SK-N-SH (cell line): ENCODE results near the gene CDC45. TPM values are rescaled to one million over a fixed set of nuclear protein-coding genes. Genes with fewer than 3 reads are reported as not detected.

Experiments
- CTCF ChIA-PET: fragments of 300-600, 350-600 bp; formaldehyde crosslinking; extraction: SDS; loops from one replicate; lab custom pipeline; 2021; lab: Yijun Ruan, JAX
- POLR2A ChIA-PET: fragments of 350-600 bp; sonication (Branson Sonifier 250); formaldehyde crosslinking; extraction: SDS; loops from one replicate; lab custom pipeline; 2020; ENCODE audit warnings: antibody characterized with exemption, inconsistent platforms; lab: Yijun Ruan, JAX
- DNase-seq: peaks from one replicate; pipeline ENCODE4 v3.0.0; 2012
- H2AFZ ChIP-seq: fragments of 200-600 bp; sonication (generic); 2 replicates; pipeline ENCODE4 v1.8.1; 2016; ENCODE audit warnings: antibody characterized with exemption, mild to moderate bottlenecking, low read depth
- H3F3A ChIP-seq: fragments of 200-600 bp; sonication (generic); replicated peaks from 2 replicates; pipeline ENCODE3; 2016; ENCODE audit warnings: antibody characterized with exemption, mild to moderate bottlenecking; ENCODE audit not compliant: insufficient read depth
- H3K27ac ChIP-seq, 2 experiments: fragments of 200-500 bp in 1 of 2; fragments of 200-600 bp in 1 of 2; sonication (Bioruptor generic) in 1 of 2; sonication (generic), shearing (Covaris generic) in 1 of 2; 2 replicates each; pipeline versions ENCODE4 v1.5.1 to v1.6.1; 2014 to 2016; ENCODE audit warnings: low read depth in 2 of 2, inconsistent platforms in 1 of 2, low read length in 1 of 2, mild to moderate bottlenecking in 1 of 2, mixed read lengths in 1 of 2
- H3K27me3 ChIP-seq: fragments of 200-600 bp; sonication (generic), shearing (Covaris generic); 2 replicates; pipeline ENCODE4 v1.6.1; 2016; ENCODE audit warnings: mixed run types; ENCODE audit not compliant: insufficient read depth
- H3K36me3 ChIP-seq, 2 experiments: fragments of 200-500 bp in 1 of 2; fragments of 200-600 bp in 1 of 2; sonication (Bioruptor generic) in 1 of 2; sonication (generic) in 1 of 2; replicated peaks in 1 of 2; 2 replicates each; pipeline versions ENCODE3 to v1.5.1; 2014 to 2016; ENCODE audit warnings: low read length in 1 of 2, mild to moderate bottlenecking in 1 of 2; ENCODE audit not compliant: insufficient read depth in 2 of 2, control insufficient read depth in 1 of 2
- H3K4me1 ChIP-seq, 2 experiments: fragments of 200-500 bp in 1 of 2; fragments of 200-600 bp in 1 of 2; sonication (Bioruptor generic) in 1 of 2; sonication (generic), shearing (Covaris generic) in 1 of 2; 2 replicates each; pipeline versions ENCODE4 v1.5.1 to v1.6.1; 2014 to 2016; ENCODE audit warnings: low read depth in 1 of 2, low read length in 1 of 2, mixed run types in 1 of 2; ENCODE audit not compliant: insufficient read depth in 2 of 2, control insufficient read depth in 1 of 2
- H3K4me2 ChIP-seq: fragments of 200-600 bp; sonication (generic), shearing (Covaris generic); 2 replicates; pipeline ENCODE4 v1.6.1; 2017; ENCODE audit warnings: mixed run types
- H3K4me3 ChIP-seq, 2 experiments: fragments of 200-500 bp in 1 of 2; fragments of 200-600 bp in 1 of 2; sonication (Bioruptor generic) in 1 of 2; sonication (generic), shearing (Covaris generic) in 1 of 2; 2 replicates each; pipeline versions ENCODE4 v1.5.1 to v1.8.1; 2014 to 2016; ENCODE audit warnings: low read depth in 2 of 2, inconsistent platforms in 1 of 2, low read length in 1 of 2, mild to moderate bottlenecking in 1 of 2, mixed read lengths in 1 of 2, moderate library complexity in 1 of 2
- H3K79me2 ChIP-seq: fragments of 200-600 bp; sonication (generic); 2 replicates; pipeline ENCODE4 v1.8.1; 2017; ENCODE audit warnings: mild to moderate bottlenecking; ENCODE audit not compliant: insufficient read depth
- H3K9ac ChIP-seq: fragments of 200-600 bp; sonication (generic); 2 replicates; pipeline ENCODE4 v1.6.1; 2017; ENCODE audit warnings: mixed run types
- H3K9me2 ChIP-seq: fragments of 200-600 bp; sonication (generic); 2 replicates; pipeline ENCODE4 v1.6.1; 2017; ENCODE audit warnings: mixed run types
- H3K9me3 ChIP-seq: fragments of 200-600 bp; sonication (generic); 2 replicates; pipeline ENCODE4 v1.6.1; 2017; ENCODE audit warnings: mixed run types, mild to moderate bottlenecking, moderate library complexity
- H4K20me1 ChIP-seq: fragments of 200-600 bp; sonication (generic); 2 replicates; pipeline ENCODE4 v1.6.1; 2017; ENCODE audit warnings: mild to moderate bottlenecking, mixed run types; ENCODE audit not compliant: insufficient read depth
- FOXJ3 ChIP-seq: sonication (generic); formaldehyde crosslinking; IDR thresholded peaks from 2 replicates; pipeline ENCODE4 v1.5.1; 2020; ENCODE audit warnings: mild to moderate bottlenecking, missing genetic modification reagents
- JUND ChIP-seq: IDR thresholded peaks from 2 replicates; pipeline ENCODE4 v1.4.0; 2012
- MXI1 ChIP-seq: IDR thresholded peaks from 2 replicates; pipeline ENCODE4 v1.6.1; 2012; ENCODE audit warnings: mild to moderate bottlenecking, low read depth, low read length, improper control_type of control experiment
- RCOR1 ChIP-seq: fragments of 150-350 bp; IDR thresholded peaks from 2 replicates; pipeline ENCODE4 v1.6.1; 2017; ENCODE audit warnings: antibody characterized with exemption, low read length
- TAF1 ChIP-seq: IDR thresholded peaks from 2 replicates; pipeline ENCODE4 v1.6.1; 2012; ENCODE audit warnings: low read depth, mild to moderate bottlenecking, low read length, moderate library complexity, borderline replicate concordance
- TEAD4 ChIP-seq: IDR thresholded peaks from 2 replicates; pipeline ENCODE4 v1.4.0; 2012; ENCODE audit warnings: mild to moderate bottlenecking, borderline replicate concordance; ENCODE audit not compliant: insufficient read depth
- YY1 ChIP-seq: IDR thresholded peaks from 2 replicates; pipeline ENCODE4 v1.4.0; 2012; ENCODE audit warnings: low read depth, mild to moderate bottlenecking
- WGBS: methylation state at CpG from one replicate; pipeline ENCODE4 v1.1.6; 2017; ENCODE audit warnings: low lambda C conversion rate; 5-methylcytosine and 5-hydroxymethylcytosine counted together
- polyA plus RNA-seq, 3 experiments: library from polyadenylated mRNA; depleted of rRNA; stranded (reverse); fragments of >200 nt; gene quantifications; 2 replicates each; pipeline ENCODE4 v1.2.3, GENCODE V29; 2012
- TF ChIP-seq, protein P1 (sequence below): IDR thresholded peaks from 2 replicates; pipeline ENCODE4 v1.4.0; 2012; ENCODE audit warnings: low read depth
- TF ChIP-seq, protein P2 (sequence below): fragments of 150-350 bp; IDR thresholded peaks from 2 replicates; pipeline ENCODE4 v1.6.1; 2016; ENCODE audit warnings: mild to moderate bottlenecking, low read depth, low read length
- TF ChIP-seq, protein P3 (sequence below): IDR thresholded peaks from 2 replicates; pipeline ENCODE4 v1.6.1; 2012; ENCODE audit warnings: mild to moderate bottlenecking, low read depth, low read length, moderate library complexity
- TF ChIP-seq, protein P4 (sequence below): IDR thresholded peaks from 2 replicates; pipeline ENCODE4 v1.4.0; 2012; ENCODE audit warnings: low read depth, borderline replicate concordance

The CDC45 gene
- polyA plus RNA-seq, 1 of the 3 experiments (the other 2 are of a cell fraction) = 23.6 TPM

DNA sequence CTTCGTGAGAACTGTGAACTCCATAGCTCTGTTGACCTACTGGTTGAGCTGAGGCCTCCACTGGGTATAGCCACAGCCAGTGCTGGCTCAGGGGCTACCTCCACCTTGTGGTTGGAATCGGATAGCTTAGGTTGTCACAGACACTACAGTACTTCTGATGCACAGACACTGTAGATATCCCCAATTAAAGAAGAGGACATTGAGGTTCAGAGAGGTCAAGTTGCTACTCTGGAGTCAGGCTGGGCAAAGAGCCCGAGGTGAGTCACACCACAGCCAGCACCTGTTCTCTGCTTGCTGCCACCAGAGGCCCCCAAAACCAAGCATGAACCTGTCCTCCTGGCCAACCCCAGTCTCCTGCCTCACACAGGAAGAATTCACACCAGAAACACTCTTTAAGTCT lies 6.1 kb upstream of the CDC45 start:
- peaks cover 41 to 62% of the 10 kb centered on the region in 2 experiments for H3K36me3 ChIP-seq

DNA sequence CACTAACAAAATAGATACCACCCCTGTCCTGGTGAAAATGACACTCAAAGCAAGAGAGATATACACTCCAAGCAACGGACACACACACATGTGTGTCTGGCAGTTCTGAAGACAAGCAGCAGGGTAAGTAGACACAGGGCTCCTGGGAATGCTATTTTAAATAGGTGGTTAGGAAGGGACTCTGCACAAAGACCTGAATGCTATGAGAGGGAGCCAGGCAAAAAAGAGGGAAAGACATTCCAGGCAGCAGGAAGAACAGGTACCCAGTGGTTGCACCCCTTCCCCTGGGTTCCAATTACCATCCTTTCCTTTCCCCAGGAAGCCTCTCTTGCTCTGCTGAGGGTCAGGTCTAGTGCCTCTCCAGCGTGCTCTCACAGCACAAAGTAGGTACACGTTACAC lies 3.7 kb upstream of the CDC45 start:
- Histone ChIP-seq H3K4me1 (peaks cover 5 to 16% of the 10 kb centered on the region in 2 experiments; a peak in 3 of 4 replicates), H3K27me3 (no peaks in the 10 kb centered on the region), H3K79me2 (peaks cover 87% of the 10 kb centered on the region), H3K36me3 (peaks cover 27 to 42% of the 10 kb centered on the region in 2 experiments), H3F3A (no peaks in the 10 kb centered on the region), H3K27ac (no peak overlapping the region), H3K9me3 (no peaks in the 10 kb centered on the region), H3K9me2 (no peaks in the 10 kb centered on the region), H3K4me3 (no peak overlapping the region), H3K4me2 (no peak overlapping the region), H2AFZ (no peak overlapping the region), H4K20me1 (peaks cover 53% of the 10 kb centered on the region), H3K9ac (no peak overlapping the region)
- CTCF ChIA-PET = no interaction called here
- DNase-seq = no peak
- TF ChIP-seq, protein P1, sequence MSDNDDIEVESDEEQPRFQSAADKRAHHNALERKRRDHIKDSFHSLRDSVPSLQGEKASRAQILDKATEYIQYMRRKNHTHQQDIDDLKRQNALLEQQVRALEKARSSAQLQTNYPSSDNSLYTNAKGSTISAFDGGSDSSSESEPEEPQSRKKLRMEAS = no peak
- TF ChIP-seq, protein P2, sequence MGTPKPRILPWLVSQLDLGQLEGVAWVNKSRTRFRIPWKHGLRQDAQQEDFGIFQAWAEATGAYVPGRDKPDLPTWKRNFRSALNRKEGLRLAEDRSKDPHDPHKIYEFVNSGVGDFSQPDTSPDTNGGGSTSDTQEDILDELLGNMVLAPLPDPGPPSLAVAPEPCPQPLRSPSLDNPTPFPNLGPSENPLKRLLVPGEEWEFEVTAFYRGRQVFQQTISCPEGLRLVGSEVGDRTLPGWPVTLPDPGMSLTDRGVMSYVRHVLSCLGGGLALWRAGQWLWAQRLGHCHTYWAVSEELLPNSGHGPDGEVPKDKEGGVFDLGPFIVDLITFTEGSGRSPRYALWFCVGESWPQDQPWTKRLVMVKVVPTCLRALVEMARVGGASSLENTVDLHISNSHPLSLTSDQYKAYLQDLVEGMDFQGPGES = no peak
- TF ChIP-seq, protein P3, sequence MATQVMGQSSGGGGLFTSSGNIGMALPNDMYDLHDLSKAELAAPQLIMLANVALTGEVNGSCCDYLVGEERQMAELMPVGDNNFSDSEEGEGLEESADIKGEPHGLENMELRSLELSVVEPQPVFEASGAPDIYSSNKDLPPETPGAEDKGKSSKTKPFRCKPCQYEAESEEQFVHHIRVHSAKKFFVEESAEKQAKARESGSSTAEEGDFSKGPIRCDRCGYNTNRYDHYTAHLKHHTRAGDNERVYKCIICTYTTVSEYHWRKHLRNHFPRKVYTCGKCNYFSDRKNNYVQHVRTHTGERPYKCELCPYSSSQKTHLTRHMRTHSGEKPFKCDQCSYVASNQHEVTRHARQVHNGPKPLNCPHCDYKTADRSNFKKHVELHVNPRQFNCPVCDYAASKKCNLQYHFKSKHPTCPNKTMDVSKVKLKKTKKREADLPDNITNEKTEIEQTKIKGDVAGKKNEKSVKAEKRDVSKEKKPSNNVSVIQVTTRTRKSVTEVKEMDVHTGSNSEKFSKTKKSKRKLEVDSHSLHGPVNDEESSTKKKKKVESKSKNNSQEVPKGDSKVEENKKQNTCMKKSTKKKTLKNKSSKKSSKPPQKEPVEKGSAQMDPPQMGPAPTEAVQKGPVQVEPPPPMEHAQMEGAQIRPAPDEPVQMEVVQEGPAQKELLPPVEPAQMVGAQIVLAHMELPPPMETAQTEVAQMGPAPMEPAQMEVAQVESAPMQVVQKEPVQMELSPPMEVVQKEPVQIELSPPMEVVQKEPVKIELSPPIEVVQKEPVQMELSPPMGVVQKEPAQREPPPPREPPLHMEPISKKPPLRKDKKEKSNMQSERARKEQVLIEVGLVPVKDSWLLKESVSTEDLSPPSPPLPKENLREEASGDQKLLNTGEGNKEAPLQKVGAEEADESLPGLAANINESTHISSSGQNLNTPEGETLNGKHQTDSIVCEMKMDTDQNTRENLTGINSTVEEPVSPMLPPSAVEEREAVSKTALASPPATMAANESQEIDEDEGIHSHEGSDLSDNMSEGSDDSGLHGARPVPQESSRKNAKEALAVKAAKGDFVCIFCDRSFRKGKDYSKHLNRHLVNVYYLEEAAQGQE = no peak
- TF ChIP-seq JUND (no peak), FOXJ3 (CRISPR knock-in tag) (no peak), TAF1 (no peak), YY1 (no peak)
- POLR2A ChIA-PET = no interaction called here
- 84% methylated on average over 3 of the region's 3 CpGs for WGBS

More for the DNA sequence above, 6.1 kb upstream of the CDC45 start:
- Histone ChIP-seq H3F3A (no peaks in the 10 kb centered on the region), H3K4me3 (no peak overlapping the region), H3K4me2 (no peak overlapping the region), H2AFZ (no peak overlapping the region), H3K9me3 (no peaks in the 10 kb centered on the region), H4K20me1 (peaks cover 60% of the 10 kb centered on the region), H3K79me2 (peaks cover 70% of the 10 kb centered on the region), H3K9ac (no peak overlapping the region), H3K4me1 (peaks cover 5 to 8% of the 10 kb centered on the region in 2 experiments; a peak in 3 of 4 replicates), H3K27me3 (no peaks in the 10 kb centered on the region), H3K27ac (no peak overlapping the region), H3K9me2 (no peaks in the 10 kb centered on the region)
- ChIA-PET CTCF (interaction anchor here (1.0 to 2.4 kb wide), 6 partner anchors 9 to 295 kb away, joined by 3 to 14 read pairs (median 10); partner anchors contain the start of gene SLC25A1), POLR2A (no interaction called here)
- WGBS = 90% methylated on average over 2 of the region's 3 CpGs
- DNase-seq = no peak
- TF ChIP-seq MXI1 = no peak
- TF ChIP-seq, protein P4, sequence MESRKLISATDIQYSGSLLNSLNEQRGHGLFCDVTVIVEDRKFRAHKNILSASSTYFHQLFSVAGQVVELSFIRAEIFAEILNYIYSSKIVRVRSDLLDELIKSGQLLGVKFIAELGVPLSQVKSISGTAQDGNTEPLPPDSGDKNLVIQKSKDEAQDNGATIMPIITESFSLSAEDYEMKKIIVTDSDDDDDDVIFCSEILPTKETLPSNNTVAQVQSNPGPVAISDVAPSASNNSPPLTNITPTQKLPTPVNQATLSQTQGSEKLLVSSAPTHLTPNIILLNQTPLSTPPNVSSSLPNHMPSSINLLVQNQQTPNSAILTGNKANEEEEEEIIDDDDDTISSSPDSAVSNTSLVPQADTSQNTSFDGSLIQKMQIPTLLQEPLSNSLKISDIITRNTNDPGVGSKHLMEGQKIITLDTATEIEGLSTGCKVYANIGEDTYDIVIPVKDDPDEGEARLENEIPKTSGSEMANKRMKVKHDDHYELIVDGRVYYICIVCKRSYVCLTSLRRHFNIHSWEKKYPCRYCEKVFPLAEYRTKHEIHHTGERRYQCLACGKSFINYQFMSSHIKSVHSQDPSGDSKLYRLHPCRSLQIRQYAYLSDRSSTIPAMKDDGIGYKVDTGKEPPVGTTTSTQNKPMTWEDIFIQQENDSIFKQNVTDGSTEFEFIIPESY = no peak
- no peak for TF ChIP-seq TEAD4
- TF ChIP-seq JUND = no peak
- TF ChIP-seq RCOR1 = no peak
